Stimulated activated naive CD8-positive, alpha-beta T cell treated with anti-CD3 and anti-CD28 coated beads, Interleukin-15, Interleukin-2, amounts not matched to agents 100 ng/mL and 50 ng/mL, for 24 hours (primary cell): Measurements from ENCODE around the gene PTPN7.

Experiments used
- H3K27ac Mint-ChIP-seq: one replicate; pipeline ENCODE4 v1.8.0; 2021; ENCODE audit warnings: mild to moderate bottlenecking, mixed read lengths
- H3K27me3 Mint-ChIP-seq: one replicate; pipeline ENCODE4 v1.8.0; 2021; ENCODE audit warnings: mixed read lengths
- H3K36me3 Mint-ChIP-seq: one replicate; pipeline ENCODE4 v1.8.0; 2021; ENCODE audit warnings: low read depth, mixed read lengths
- H3K4me1 Mint-ChIP-seq: one replicate; pipeline ENCODE4 v1.8.0; 2021; ENCODE audit warnings: low read depth, mixed read lengths
- H3K4me3 Mint-ChIP-seq: one replicate; pipeline ENCODE4 v1.8.0; 2021; ENCODE audit warnings: mild to moderate bottlenecking, mixed read lengths
- H3K9me3 Mint-ChIP-seq: one replicate; pipeline ENCODE4 v1.8.0; 2021; ENCODE audit warnings: mixed read lengths

The PTPN7 gene

GRCh38 chr1:202107321-202107761 is 53.1 kb downstream of the PTPN7 start:
- H3K27me3 Mint-ChIP-seq: no peaks in the 10 kb centered on the region
- H3K9me3 Mint-ChIP-seq: no peaks in the 10 kb centered on the region
- no peak overlapping the region for H3K27ac Mint-ChIP-seq
- no peak overlapping the region for H3K4me3 Mint-ChIP-seq
- H3K4me1 Mint-ChIP-seq: no peaks in the 10 kb centered on the region
- no peaks in the 10 kb centered on the region for H3K36me3 Mint-ChIP-seq

DNA sequence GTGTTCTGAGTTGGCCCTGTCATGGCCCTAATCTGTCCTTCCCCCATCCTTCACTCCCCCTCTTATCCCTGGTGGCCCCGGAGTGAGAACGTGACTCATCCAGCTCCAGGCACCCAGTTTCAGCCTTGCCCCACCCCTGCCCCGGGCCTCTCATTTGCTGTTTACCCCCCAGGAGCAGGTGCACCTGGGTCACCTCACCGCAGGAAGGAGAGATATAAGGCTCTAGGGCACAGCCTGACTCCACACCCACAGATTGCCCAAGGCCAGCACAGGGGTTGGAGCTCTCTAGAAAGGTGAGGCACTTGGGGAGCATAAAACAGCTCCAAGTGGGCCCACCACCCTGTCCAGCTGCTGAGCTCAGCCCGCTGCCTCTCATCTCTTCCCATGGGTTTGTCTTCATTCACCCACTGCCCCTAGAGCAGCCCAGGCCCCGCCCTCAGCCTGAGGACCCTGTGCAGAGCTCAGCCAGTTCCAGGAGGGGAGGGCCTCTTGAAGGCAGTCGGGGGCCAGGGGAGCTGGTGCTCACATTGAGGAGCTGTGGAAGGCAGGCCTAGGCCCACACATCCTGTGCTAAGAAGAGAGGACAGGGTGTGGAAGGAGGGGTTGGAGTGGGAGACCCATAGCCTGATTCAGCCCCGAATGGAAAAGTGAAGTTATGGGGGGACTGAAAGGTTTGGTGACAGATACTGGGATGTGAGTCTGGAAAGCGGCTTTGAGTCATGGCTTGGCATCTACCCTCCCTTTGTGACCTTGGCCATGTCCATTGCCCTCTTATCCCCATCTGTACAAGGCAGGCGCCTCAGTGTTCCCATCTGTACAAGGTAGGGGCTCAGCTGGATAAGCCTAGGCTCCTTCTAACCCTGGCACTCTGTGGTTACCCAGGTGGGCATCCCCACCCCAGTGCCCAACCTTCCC is 53.8 kb downstream of the PTPN7 start:
- H3K4me1 Mint-ChIP-seq: no peaks in the 10 kb centered on the region
- no peaks in the 10 kb centered on the region for H3K9me3 Mint-ChIP-seq

GRCh38 chr1:202105571-202106339 is 54.6 kb downstream of the PTPN7 start:
- Mint-ChIP-seq H3K36me3 (no peaks in the 10 kb centered on the region), H3K9me3 (no peaks in the 10 kb centered on the region), H3K4me1 (no peaks in the 10 kb centered on the region)

More for the DNA sequence above, 53.8 kb downstream of the PTPN7 start:
- Mint-ChIP-seq H3K27ac (no peak overlapping the region), H3K4me3 (no peak overlapping the region), H3K27me3 (no peaks in the 10 kb centered on the region), H3K36me3 (no peaks in the 10 kb centered on the region)

DNA sequence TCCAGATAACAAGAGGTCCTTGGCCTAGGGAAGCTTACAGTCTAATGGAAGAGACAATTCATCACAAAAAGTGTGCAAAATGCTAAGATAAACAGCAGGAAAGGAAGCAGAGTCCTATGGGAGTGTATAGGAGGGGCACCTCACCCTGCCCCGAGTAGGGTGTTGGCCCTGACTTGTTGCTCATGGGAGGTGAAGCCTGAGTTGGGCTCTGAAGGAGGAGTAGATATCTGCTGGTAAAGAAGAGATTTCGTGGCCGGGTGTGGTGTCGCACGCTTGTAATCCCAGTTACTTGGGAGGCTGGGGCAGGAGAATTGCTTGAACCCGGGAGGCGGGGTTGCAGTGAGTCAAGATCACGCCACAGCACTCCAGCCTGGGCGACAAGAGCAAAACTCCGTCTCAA is 56.3 kb downstream of the PTPN7 start:
- H3K27me3 Mint-ChIP-seq: no peaks in the 10 kb centered on the region

More at GRCh38 chr1:202105571-202106339, 54.6 kb downstream of the PTPN7 start:
- no peaks in the 10 kb centered on the region for H3K27me3 Mint-ChIP-seq
- H3K27ac Mint-ChIP-seq: no peak overlapping the region
- H3K4me3 Mint-ChIP-seq: no peak overlapping the region

DNA sequence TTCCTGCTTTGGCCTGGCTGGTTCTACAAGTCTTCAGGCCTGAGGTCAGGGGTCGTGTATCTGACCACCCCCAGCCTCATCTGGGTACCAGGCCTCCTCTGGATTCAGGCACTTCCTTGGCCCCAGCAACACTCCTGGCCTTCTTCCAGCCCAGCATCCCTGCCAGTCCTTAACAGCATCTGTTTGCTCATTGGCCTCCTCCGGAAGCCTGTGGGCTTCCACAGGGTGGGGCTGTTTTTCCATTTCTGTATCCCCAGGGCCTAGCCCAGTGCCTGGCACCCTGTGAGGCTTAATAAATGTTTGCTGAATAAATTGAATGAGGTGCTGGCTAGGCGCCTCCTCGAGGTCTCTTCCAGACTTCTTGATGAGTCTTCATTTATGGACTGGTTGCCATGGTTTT is 59.2 kb downstream of the PTPN7 start:
- Mint-ChIP-seq H3K4me3 (no peak overlapping the region), H3K27ac (no peak overlapping the region), H3K27me3 (no peaks in the 10 kb centered on the region), H3K36me3 (no peaks in the 10 kb centered on the region), H3K9me3 (no peaks in the 10 kb centered on the region), H3K4me1 (no peaks in the 10 kb centered on the region)

More for the DNA sequence above, 56.3 kb downstream of the PTPN7 start:
- no peaks in the 10 kb centered on the region for H3K36me3 Mint-ChIP-seq
- no peaks in the 10 kb centered on the region for H3K4me1 Mint-ChIP-seq
- no peaks in the 10 kb centered on the region for H3K9me3 Mint-ChIP-seq
- H3K27ac Mint-ChIP-seq: no peak overlapping the region
- H3K4me3 Mint-ChIP-seq: no peak overlapping the region
